Stimulated activated naive CD4-positive, alpha-beta T cell (primary cell): ENCODE data around the gene RAB17.

Source experiments
- DNase-seq, 6 experiments: peaks; one replicate each; lab custom pipeline; 2025; lab: John Stamatoyannopoulos, UW

Gene RAB17

DNA sequence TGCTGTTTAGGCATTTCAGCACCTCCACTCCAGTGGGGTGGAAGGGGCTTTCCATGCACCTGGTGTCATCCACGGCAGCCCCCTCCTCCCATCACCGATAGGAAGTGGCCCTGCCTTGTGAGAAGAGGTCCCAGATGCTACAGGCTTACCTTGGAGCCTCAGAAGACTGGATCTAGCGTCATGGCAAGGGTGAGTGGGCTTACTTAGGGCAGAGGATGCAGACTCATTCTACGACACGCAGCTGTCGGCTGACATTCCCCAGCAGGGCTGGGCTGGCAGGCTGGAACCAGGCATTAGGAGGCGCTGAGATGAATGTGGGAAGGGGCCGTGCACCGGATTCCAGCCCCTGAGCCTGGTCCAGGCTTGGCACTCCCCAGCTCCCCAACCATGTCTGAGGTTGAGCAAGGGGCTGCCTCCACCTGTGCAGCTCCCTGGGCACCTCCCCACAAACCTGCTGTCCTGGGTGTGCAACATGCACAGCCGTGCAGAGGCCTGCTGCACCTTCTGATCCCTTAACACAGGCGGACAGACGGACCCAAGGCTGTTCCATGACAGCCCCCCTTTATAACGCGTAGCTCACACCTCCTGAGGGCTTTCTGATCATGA, 25.9 kb downstream of the RAB17 start:
- DNase-seq: no peak

DNA sequence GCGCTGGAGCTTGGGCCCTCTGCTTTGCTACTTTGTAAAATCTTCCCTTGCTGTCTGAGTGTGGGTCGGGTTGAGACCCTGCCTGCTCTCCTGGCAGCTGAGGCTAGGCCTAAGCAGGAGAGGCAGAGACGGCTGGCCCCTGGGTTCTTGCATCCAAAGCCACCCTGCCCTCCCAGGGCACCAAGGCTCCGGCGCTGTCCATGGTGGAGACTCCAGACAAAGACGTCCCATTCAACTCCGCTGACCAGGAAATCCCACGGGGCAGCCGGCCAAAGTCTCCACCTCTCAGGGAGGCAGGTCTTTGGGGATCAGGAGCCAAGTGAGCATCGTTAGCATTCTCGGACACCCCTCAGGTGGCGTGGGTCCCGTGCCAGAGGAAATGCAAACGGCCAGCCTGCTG, 26.7 kb downstream of the RAB17 start:
- no peak for DNase-seq

DNA sequence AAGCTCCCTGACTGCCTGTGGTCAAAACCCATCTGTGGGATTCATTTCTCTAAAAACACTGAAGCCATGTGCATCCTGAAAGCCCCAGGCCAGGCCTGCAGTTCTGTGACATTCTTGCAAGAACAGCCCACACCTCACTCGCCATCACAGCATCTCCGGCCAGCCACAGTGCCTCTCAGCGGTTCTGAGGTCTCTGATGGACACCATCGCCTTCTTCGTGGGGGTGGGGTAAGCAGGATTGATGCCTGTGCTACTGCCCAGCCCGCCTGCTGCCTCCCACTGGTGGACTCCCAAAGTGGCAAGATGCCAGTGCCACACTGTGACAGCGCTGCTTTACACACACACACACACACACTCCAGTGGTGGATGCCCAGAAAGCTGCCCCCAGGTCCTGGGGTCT, 29.3 kb downstream of the RAB17 start:
- no peak for DNase-seq

DNA sequence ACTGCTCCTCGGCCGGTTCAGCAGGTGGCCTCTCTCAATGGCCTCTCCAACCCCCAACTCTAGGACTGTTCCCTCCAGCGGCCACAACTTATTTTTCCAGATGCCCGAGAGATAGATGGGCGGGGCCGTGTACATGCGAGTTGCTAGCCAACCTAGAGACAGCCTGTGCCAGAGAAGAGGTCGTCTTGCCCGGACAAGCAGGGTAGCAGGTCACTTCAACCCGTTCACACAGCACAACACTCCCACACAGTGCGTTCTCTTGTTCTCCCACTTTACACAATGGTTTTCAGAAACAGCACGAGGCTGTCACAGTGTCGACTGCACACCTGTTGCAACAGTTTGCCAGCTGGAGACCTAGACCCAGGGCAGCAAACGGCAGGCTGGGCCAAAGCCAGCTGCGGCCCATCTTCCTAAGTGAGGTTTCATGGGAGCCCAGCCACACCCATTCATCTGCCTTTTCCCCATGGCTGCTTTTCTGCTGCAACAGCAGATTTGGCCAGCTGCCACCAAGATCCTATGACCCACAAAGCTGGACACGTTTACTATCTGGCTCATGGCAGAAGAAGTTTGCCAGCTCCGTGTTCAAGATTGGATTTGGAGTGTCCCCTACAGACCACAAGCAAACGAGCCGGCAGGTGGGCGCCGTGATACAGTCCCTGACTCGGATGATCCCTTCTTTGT, 31.4 kb downstream of the RAB17 start:
- no peak for DNase-seq

DNA sequence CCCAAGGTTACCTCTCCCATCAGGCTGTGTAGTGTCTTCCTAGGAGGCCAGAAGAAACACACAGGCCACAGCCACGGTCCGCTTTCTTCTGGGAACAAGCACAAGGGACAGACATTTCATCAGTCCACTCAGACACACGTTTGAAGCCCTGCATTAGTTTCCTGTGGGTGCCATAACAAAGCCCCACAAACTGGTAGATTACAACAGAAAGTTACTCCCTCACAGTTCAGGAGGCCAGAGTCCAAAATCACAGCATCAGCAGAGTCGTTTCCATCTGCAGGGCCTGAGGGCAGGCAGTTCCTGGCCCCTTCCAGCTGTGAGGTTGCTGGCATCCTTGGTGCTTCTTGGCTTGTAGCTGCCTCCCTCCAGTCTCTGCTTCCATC, 32.9 kb downstream of the RAB17 start:
- DNase-seq: no peak

DNA sequence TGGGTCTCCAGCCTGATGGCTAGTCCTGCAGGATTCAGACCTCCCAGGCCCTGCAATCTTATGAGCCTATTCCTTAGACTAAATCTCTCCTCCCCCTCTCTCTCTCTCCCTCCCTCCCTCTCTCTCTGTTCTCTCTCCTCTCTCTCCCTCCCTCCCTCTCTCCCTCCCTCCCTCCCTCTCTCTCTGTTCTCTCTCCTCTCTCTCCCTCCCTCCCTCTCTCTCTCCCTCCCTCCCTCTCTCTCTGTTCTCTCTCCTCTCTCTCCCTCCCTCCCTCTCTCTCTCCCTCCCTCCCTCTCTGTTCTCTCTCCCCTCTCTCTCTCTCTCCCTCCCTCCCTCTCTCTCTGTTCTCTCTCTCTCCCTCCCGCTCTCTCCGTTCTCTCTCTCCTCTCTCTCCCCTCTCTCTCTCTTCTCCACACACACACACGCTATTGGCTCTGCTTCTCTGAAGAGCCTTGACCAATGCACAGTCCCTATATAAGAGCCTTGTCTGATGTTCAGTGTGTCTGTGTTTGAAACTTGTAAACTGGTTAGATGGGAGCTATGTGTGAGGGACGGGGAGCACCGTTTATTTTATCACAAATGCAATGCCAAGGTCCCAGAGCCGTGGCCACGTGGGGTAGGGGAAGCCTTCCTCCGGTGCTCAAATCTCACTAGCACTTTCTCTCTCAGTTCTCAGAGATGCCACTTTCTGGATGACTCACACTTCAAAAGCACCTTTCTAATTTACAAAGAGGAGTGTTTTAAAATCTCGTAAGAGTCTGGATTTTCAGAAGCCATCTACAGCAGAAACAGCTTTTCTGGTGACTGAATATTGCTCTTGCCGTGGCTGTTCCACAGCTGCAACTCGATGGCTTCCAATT, 33.5 kb downstream of the RAB17 start:
- DNase-seq: no peak

DNA sequence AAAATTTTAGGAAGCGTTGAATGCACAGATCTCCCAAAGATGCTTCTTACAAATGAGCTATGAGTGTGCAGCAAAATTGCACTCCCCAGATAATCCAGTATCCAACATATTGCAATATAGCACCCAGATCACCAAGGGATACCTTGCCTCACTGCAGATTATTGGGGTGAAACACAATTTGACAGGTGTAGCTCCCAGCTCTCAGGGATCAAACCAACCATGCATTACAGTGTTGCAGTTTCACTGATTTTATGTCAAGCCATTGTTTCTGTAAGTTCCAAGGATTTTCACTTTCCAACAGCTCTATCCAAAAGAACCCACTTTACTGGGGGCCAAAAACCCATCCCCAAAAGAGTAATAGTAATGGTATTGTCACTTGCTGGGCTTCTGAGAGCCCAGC, 35.0 kb downstream of the RAB17 start:
- DNase-seq: no peak

DNA sequence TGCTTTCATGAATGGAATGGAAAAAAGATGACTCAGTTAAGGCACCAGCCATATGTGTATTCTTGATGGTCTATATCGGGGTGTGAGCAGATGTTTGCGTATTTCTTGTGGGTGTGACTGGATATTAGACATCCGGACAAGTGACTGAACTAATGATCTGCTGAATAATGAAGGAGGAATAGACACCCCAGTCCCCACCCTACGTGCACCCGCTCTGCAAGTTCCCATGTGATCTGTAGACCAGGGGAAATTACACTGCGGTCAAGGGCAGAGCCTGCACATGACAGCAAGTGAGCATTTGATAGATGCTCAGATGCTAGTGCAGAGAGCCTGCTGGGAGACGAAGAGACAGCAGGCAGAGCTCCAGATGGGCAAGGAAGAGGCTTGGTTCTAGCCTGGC, 36.6 kb downstream of the RAB17 start:
- DNase-seq: no peak

DNA sequence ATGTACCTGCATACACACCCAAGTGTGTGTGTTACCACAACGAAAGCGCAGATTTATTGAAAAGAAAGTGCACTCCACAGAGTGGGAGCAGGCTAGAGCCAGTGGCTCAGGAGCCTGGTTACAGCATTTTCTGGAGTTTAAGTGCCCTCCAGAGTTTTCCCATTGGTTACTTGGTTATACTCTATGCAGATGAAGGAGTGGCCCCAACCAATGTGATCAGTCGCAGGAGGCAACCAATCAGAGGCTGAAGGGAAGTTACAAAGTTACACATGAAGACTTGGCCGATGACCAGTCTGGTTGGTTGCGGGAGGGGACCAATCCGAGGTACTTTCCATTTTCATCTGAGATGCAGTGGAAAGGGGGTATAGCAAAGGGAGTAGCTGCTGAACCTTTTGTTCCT, 37.6 kb downstream of the RAB17 start:
- no peak for DNase-seq

DNA sequence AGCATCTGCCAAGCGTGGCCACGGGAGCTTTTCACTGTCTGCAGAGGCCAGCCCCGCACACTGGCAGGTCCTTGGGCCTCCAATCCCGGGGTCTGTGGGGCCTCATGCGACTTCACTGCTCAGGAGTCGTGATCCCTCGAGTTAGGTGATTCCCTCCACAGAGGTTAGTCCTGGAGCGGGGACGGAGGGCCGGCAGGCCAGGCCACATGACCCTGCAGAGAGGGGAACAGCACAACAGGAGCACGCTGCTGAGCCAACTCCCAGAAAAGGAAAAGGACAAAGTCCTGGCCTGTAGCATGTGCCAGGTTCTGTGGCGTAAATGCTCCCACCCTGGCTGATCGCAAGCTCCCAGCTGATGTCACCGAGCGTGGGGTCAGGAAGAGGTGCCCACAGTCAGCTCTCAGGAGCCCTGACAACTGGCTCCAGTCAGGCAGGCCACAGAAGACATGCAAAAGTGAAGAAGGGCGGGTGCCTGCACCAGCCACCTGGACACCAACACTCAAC, 39.4 kb downstream of the RAB17 start:
- DNase-seq: no peak

DNA sequence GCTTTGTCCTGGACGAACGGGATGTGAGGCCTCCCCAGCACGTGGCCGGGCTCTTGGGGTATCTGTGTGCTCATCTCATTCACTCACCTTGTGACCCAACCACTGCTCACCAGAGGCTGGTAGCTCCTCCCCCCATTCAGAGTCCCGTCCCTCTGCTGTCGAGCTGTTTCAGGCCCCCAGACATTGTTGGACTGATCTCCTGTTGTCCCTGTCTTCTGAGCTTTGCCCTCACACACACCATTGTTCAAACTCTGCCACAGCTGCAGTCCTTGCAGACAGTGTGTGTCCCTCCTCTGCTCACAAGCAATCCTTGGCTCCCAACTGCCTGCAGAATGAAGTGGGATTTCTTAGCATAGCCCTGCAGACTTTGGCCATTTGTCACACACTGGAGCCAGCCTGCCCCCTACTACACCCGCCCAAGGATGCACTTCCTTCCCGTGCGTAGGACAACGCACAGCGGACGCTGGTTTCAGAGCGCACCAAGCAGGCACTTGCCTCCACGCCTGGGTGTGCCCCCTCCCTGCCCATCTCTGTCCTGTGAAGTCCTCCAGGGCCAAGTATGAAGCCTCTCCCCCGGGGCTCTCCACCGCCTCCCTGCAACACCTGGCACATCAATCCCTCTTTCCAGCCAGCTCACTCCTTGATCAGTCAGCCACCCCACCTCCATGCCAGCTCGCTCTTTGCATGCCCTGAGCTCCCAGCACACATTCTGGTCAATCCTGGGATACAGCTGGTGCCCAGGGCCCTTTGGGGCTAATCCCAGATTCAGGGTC, 40.7 kb downstream of the RAB17 start:
- no peak for DNase-seq

DNA sequence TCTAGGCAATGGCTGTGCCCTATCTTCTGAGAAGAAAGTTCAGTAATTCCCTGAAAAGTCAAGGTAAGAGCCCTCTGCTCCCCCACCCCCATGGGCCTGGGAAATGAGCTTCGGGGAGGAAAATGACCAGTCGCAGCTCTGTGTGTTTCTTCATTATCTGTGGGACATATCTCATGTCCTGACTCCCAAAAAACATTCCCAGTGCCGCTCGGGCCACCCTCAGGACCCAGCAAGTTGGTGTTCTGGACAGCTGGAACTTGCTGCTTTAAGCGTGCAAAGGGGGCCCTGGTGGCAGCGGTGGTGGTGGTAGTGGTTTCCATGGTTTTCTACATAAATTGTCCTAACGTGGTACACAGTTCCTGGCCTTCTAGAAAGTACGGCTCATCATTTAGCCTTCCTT, 41.3 kb downstream of the RAB17 start:
- DNase-seq: no peak

DNA sequence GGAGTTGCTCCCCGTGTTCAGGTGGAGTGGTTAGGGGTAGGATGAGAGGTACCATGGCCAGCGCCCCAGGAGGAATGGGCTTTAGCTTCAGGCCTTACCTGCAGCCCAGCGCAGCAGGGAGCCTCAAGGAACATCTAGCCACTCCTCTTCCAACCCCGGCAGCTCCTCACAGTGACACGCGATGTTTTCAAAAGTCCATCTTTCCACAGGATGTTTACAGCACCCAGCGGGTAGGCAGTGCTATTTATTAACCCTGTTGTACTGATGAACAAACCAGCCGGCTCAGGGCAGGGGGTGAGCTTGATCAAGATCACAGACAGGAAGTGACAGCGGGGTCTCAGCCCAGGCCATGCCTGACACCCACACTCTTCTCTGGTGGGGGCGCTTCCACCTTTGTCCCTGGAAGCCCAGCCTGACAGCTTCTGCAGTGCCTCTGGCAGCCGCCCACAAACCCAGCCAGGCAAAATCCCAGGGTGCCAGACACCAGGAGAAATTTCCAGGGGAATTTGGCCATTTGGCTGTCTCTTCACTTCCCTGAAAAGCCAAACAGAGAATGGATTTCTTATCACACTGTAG, 42.6 kb downstream of the RAB17 start:
- DNase-seq: no peak

DNA sequence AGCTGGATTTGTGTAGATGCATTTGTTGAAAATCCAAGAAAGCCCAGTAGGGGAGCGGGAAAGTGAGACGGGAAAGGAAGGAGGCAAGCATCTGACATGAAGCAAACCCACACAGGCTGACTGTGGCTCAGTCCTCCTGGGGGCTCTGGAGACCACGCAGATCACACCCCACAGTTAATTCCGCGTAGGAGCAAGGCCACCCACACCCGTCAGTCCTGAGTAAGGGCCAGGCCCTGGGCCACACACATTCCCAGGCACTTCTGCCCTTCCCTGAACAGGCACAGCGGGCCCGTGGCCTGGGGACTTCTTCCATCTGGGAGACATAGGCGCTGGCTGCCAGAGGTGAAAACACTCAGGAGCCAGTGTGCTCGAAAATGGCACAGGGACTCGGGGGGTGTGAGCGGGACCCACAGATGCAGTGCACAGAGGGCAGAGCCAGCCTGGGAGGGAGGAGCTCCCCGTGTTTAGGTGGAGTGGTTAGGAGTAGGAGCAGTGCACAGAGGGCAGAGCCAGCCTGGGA, 43.6 kb downstream of the RAB17 start:
- DNase-seq: no peak

DNA sequence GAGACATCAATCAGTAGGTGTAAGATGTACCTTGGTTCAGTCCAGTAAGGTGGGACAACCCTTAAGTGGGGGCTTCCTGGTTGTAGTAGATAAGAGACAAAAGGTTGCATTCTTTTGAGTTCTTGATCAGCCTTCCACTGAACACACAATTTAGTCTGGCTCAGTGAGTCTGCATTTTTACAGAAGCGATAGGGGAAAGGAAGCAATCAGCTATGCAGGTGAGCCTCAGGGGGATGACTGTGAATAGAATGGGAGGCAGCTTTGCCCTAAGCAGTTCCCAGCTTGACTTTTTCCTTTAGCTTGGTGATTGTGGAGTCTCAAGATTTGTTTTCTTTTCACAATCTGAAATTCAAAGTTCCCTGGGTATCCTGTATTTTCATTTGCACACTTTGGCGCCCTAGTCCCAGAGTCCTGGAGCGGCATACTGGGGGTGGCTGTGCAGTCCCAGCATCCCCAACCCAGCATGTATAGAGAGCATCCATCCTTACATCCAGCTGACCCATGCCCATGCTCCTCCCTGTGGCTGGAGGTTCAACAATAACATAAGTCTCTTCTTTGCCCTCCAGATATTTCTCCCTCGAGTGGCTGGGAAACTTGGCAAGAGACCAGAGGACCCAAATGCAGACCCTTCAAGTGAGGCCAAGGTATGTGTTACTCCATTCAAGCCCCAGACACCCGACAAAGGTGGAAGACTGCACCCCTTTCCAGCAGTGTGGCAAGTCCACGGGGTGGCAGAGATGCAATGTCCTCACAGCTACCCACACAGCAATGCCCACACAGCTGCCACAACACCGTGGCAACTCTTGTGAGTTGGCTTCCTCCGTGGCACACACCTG, 44.3 kb downstream of the RAB17 start:
- no peak for DNase-seq

DNA sequence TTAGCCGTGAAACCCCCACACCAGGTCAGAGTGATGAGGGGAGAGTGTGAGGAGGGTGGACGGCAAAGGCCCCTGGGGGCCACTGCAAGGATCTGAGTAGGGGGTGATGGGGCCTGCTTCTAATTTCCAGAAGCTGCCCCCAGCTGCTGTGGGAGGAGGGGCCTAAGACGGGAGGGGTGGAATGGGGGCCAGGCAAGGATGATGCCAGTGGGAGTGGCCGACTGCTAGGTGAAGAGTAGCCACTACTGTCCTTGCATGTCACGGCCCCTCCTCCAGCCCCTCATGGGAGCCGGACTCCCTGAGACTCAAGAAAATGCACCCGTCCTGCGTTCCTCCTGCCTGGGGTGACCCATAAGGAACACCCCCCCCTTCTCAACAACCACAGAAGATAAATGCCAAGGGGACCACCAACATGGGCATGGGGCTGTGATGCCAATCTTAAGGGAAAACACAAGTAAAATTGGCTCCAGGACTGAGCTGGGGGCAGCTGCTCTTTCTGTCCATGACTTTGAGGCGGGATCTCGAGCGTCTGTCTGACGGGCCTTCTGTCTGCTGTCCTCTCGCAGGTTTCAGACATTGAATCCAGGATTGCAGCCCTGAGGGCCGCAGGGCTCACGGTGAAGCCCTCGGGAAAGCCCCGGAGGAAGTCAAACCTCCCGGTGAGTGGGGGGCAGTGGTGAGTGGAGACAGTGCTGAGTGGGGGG, 48.4 kb downstream of the RAB17 start:
- no peak for DNase-seq

DNA sequence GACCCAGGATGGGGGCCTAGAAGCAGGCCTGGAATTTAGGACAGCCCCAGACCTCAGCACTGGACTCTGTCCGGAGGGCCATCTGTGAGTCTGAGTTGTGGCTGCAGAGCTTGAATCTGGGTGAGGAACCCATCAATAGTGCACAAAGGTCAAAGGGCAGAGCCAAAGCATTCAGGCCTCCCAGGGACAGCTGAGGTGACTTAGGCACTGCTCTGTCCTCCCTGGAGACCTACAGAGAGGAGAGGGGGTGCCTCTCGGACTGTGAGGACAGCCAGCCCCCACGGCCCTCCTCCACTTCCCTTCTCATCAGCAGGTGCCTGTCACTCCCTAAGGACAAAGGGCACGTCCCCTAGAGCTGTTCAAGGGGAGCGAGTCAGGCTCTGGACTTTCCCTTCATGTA, 49.3 kb downstream of the RAB17 start:
- DNase-seq: no peak

DNA sequence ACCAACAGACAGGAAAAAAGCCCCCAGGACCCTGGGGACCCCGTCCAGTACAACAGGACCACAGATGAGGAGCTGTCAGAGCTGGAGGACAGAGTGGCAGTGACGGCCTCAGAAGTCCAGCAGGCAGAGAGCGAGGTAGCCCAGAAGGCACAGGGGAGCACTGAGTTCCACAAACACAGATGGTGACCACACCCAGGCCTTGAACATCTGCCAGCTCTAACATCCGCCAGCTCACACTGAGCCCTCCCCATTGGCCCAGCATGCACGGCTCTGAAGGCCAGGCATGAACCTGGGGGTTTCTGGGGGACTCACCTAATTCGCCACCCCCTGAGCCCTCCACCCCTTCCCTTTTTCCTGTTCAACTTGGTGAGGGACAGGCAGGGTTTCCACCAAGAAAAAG, 49.7 kb downstream of the RAB17 start:
- DNase-seq: no peak

DNA sequence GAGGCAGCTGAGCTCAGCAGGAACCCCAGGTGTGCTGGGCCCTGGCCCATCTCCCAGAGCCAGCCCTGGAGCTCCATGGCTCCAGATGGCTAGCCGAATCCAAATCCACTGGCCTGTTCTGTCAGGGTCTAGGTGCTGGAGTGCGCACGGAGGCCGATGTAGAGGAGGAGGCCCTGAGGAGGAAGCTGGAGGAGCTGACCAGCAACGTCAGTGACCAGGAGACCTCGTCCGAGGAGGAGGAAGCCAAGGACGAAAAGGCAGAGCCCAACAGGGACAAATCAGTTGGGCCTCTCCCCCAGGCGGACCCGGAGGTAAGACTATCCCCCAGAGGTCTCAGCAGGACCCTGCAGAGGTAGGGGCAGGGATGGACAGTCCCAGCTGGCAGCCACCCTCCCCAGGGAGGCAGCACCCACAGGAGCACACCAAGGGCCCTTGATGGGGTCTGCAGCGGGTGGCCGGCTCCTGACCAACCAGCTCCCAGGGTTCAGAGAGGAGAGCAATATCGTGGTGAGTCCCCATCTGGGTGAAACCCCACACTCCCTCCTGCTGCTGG, 50.2 kb downstream of the RAB17 start:
- no peak for DNase-seq

DNA sequence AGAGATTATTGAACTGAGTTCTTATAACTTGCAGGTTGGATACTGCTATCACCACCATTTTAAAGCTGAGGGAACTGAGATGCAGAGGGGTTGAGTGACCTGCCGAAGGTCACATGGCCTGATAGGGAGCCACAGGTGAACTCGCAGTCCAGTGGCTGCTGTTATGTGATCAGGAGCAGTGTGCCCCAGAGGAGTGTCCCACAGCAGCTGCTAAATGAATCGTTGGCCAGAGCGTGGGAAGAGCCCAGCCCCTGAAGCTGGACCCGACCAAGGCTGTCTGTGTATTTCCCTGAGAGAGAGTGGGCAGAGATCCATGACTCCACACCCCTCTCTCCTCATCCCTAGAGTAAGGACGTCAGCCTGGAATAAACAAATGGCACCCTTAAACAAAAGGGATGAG, 50.9 kb downstream of the RAB17 start:
- DNase-seq: no peak
